ENCODE data around the gene TRIM26. TPM values are rescaled to one million over a fixed set of nuclear protein-coding genes. Genes with fewer than 3 reads are reported as not detected.

TRIM26 gene
- total RNA-seq, 1 experiment from 2014 or later, result 36.4 TPM

- DNase-seq (ENCODE audit: low read depth), result no peak
Measured at GRCh38 chr6:30211306-30211705, 1.9 kb downstream of the TRIM26 start.

- no peak for DNase-seq (ENCODE audit: low read depth)
Measured at GRCh38 chr6:30207619-30208295, 5.4 kb downstream of the TRIM26 start.

- DNase-seq (ENCODE audit: low read depth), result peak; percentile 19
Measured at GRCh38 chr6:30206799-30207618, 6.2 kb downstream of the TRIM26 start.

- DNase-seq (ENCODE audit: low read depth), result peak; percentile 67
Measured at GRCh38 chr6:30206152-30206551, 7.1 kb downstream of the TRIM26 start.

- no peak for DNase-seq (ENCODE audit: low read depth)
Measured at GRCh38 chr6:30204116-30204515, 9.1 kb downstream of the TRIM26 start.

GRCh38 chr6:30202366-30202765 lies 10.8 kb downstream of the TRIM26 start:
- DNase-seq (ENCODE audit: low read depth), result no peak

- no peak for DNase-seq (ENCODE audit: low read depth)
Measured at GRCh38 chr6:30200551-30201281, 12.5 kb downstream of the TRIM26 start.

- DNase-seq (ENCODE audit: low read depth), result no peak
Measured at GRCh38 chr6:30198166-30199084, 14.8 kb downstream of the TRIM26 start.

GRCh38 chr6:30196376-30196775 lies 16.8 kb downstream of the TRIM26 start:
- DNase-seq (ENCODE audit: low read depth), result no peak

GRCh38 chr6:30195951-30196350 lies 17.3 kb downstream of the TRIM26 start:
- no peak for DNase-seq (ENCODE audit: low read depth)

GRCh38 chr6:30194797-30195690 lies 18.2 kb downstream of the TRIM26 start:
- peak; percentile 75 for DNase-seq (ENCODE audit: low read depth)

- DNase-seq (ENCODE audit: low read depth), result peak; percentile 74
Measured at GRCh38 chr6:30192076-30192475, 21.1 kb downstream of the TRIM26 start.

- no peak for DNase-seq (ENCODE audit: low read depth)
Measured at GRCh38 chr6:30188541-30188940, 24.7 kb downstream of the TRIM26 start.

- no peak for DNase-seq (ENCODE audit: low read depth)
Measured at GRCh38 chr6:30185846-30186484, 27.2 kb downstream of the TRIM26 start.

GRCh38 chr6:30184417-30185031 lies 28.7 kb downstream of the TRIM26 start:
- DNase-seq (ENCODE audit: low read depth), result no peak

- DNase-seq (ENCODE audit: low read depth), result no peak
Measured at GRCh38 chr6:30180145-30180544, 33.1 kb downstream of the TRIM26 start.

- DNase-seq (ENCODE audit: low read depth), result no peak
Measured at GRCh38 chr6:30178837-30179236, 34.4 kb downstream of the TRIM26 start.

GRCh38 chr6:30175765-30176164 lies 37.4 kb downstream of the TRIM26 start:
- no peak for DNase-seq (ENCODE audit: low read depth)

GRCh38 chr6:30172681-30173080 lies 40.5 kb downstream of the TRIM26 start:
- no peak for DNase-seq (ENCODE audit: low read depth)
